HUES6 (cell line): Measurements from ENCODE around the gene SEMA3B.
"Not testable (repeated sequence)": the region's sequence is repeated elsewhere in the genome, so short reads cannot be mapped to it uniquely, and the experiment has no call there.

Experiments
- H3K27ac ChIP-seq: 2 replicates; pipeline ENCODE4 v1.7.0; 2013; ENCODE audit warnings: low read depth, mild to moderate bottlenecking, low read length, inconsistent platforms
- H3K27me3 ChIP-seq: 2 replicates; pipeline ENCODE4 v1.6.1; 2013; ENCODE audit warnings: low read length; ENCODE audit not compliant: control insufficient read depth, insufficient read depth
- H3K36me3 ChIP-seq: 2 replicates; pipeline ENCODE4 v1.6.1; 2013; ENCODE audit warnings: low read length; ENCODE audit not compliant: control insufficient read depth, insufficient read depth
- H3K4me1 ChIP-seq: 2 replicates; pipeline ENCODE4 v1.6.1; 2013; ENCODE audit warnings: low read length; ENCODE audit not compliant: control insufficient read depth, insufficient read depth
- H3K4me3 ChIP-seq: 2 replicates; pipeline ENCODE4 v1.5.1; 2013; ENCODE audit warnings: low read depth, low read length
- H3K9ac ChIP-seq: one replicate; pipeline ENCODE4 v1.6.1; 2013; ENCODE audit warnings: mild to moderate bottlenecking, low read length
- H3K9me3 ChIP-seq: 2 replicates; pipeline ENCODE4 v1.6.1; 2013; ENCODE audit warnings: low read depth, low read length; ENCODE audit not compliant: control insufficient read depth, insufficient read depth

Gene SEMA3B

DNA sequence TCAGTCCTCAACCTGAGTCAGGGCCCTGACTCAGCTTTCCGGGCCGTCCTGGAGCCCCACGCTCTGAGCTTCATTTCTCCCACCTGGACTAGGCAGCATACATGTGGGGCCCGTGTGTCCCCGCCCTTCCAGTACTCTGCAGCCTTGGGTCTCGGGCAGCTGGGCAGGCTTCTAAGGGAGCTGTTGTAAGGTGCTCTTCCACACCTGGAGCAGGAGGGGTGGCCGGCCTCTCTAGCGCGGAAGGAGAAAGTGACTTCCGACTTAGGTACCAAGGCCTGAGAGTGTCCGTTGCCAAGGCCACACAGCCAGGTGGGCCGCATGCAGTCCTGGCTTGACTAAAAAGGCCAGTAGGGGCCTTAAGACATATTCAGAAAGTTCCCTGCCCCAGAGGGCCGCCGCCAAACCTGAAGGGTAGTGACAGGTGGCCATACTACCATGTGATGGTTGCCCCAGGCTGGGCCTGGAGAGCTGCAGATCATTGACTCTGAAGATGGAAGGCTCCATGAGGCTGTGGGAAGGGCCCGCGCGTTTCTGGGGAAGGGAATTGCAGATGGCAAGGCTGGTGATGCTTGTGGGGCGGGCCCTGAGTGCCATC is 9.4 kb upstream of the SEMA3B start:
- peak overlapping the region; percentile 49 for H3K9ac ChIP-seq
- no peaks in the 10 kb centered on the region for H3K9me3 ChIP-seq
- peaks cover 35% of the 10 kb centered on the region for H3K36me3 ChIP-seq
- peak overlapping the region; percentile 3; the same call in 1 of the 2 replicates for H3K27ac ChIP-seq
- H3K27me3 ChIP-seq, result no peaks in the 10 kb centered on the region
- peak overlapping the region; percentile 41; the same call in 1 of the 2 replicates for H3K4me3 ChIP-seq
- peaks cover 34% of the 10 kb centered on the region for H3K4me1 ChIP-seq

DNA sequence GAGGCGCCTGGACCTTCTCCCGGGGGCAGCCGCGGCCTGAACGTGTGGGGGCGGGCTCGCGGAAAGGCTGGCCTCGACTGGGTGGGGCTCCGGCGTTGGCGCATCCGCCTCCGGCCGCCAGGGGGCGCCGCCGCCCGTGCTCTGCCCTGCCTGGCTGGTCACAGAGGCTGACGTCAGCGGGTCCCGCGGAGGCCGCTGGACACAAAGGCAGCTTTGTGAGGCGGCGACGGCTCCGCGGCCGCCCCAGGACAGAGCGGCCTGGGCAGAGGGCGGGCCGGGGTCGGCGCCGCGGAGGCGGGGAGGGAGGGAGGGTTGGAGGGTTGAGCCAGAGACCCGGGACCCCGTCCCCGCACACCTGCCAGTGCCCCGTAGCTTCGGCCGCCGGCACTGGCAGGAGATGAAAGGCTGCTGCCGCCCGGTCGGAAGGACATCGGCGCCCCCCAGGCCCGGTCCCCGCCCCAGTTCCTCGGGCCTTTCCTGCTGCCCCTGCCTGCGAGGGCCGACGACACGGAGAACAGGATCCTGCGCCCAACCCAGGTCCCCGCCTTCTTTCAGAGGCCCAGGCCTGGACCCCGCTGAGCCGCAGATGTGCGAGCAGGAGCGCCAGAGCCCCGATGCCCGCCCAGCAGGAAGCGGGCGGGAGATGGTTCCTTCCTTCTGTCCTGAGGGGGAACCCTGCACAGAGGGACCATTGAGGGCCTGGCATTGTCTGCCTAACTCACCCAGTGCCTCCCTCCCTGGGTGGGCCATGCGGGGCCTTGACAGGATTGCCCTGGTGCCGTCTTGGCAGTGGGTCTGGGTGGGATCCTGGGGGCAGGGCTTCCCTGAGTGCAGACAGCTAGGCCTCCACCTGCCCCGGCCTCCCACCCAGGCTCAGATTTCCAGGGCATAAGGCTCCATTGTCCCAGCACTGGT is 8.7 kb upstream of the SEMA3B start:
- Histone ChIP-seq H3K9me3 (no peaks in the 10 kb centered on the region), H3K27me3 (no peaks in the 10 kb centered on the region), H3K36me3 (peaks cover 27% of the 10 kb centered on the region), H3K27ac (peak overlapping the region; percentile 93), H3K4me1 (peaks cover 36% of the 10 kb centered on the region), H3K9ac (peak overlapping the region; percentile 81), H3K4me3 (peak overlapping the region; percentile 51)

DNA sequence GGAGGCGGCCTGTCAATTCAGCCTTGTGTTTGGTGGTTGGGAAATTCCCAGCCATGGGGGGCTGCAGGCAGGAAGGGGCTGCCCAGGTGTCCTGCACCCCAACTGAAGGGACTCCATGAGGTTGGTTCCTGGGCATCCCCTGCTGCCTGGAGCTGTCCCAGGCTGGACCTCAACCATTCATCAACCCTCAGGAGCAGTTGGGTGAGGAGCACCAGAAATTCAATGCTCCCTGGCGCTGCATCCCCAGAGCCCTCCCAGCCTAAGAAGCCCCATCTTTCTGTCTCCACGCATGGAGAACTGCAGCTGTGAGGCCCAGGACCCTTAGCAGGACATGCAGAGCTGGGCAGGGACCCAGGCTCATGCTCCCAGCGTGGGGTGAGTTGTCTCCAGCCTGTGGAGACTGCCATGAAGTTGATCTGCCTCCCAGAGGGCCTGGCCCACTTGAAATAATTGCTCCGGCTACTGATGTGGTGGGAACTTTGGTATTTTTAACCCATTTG is 8.0 kb upstream of the SEMA3B start:
- Histone ChIP-seq H3K27ac (peak overlapping the region; percentile 93; the same call in 1 of the 2 replicates), H3K4me3 (peak overlapping the region; percentile 51), H3K4me1 (peaks cover 44% of the 10 kb centered on the region)

DNA sequence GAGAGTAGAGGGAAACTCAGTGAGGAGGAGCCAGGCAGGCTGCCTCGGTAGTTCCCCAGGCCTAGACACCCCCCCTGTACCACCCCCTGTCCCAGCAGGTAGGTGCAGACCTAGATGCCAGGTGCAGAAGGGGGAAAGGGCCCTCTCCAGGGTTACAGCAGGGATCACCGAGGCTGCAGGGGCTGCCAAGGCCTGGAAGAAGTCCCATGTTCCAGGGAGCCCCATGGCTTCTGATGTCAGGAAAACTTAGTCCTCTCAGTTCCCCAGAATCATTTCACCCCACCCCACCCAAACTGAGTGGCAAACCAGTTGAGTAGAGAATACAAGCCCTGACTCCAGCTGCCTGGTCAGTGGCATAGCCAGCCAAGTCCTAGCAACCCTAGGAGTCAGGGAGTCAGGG is 7.4 kb upstream of the SEMA3B start:
- H3K27ac ChIP-seq, result no peak overlapping the region; the same call in 1 of the 2 replicates
- H3K36me3 ChIP-seq, result peaks cover 19% of the 10 kb centered on the region
- peaks cover 49% of the 10 kb centered on the region for H3K4me1 ChIP-seq
- H3K9ac ChIP-seq, result no peak overlapping the region
- H3K9me3 ChIP-seq, result no peaks in the 10 kb centered on the region
- H3K4me3 ChIP-seq, result no peak overlapping the region
- no peaks in the 10 kb centered on the region for H3K27me3 ChIP-seq

More for the DNA sequence above, 8.0 kb upstream of the SEMA3B start:
- Histone ChIP-seq H3K9ac (peak overlapping the region; percentile 81), H3K9me3 (no peaks in the 10 kb centered on the region), H3K27me3 (no peaks in the 10 kb centered on the region), H3K36me3 (peaks cover 24% of the 10 kb centered on the region)

DNA sequence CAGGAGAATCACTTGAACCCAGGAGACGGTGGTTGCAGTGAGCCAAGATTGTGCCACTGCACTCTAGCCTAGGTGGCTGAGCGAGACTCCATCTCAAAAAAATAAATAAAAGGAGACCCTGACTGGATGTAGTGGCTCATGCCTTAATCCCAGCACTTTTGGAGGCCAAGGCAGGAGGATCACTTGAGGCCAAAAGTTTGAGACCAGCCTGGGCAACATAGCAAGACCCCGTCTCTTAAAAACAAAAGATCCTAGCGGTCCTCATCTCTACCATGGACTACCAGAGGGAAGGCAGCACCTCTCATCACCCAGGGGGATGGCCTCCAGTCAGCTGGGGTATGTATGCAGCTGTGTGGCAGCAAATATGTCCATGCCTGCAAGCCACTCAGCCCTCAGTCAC is 6.7 kb upstream of the SEMA3B start:
- peaks cover 56% of the 10 kb centered on the region for H3K4me1 ChIP-seq
- not testable (repeated sequence) for H3K27ac ChIP-seq, H3K9ac ChIP-seq

DNA sequence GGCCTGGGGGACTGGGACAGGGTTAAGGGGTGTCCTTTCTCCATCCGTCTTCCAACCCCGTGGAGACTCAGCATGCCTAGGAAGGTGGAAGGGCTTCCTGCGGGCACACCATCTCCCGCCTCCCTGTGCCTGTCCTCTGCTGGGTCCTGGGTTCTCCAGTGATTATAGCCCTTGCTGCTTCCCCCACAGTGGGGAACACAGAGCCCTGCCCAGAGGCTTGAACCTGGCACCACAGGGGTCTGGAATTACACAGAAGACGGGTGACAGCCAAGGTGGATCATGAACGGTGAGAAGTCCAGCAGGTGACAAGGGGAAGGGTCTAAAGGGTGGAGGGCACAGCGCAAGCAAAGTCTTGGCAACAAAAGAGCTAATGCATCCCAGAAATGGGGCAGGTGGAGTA is 6.2 kb upstream of the SEMA3B start:
- Histone ChIP-seq H3K27me3 (no peaks in the 10 kb centered on the region), H3K4me1 (peaks cover 61% of the 10 kb centered on the region), H3K9ac (no peak overlapping the region), H3K9me3 (no peaks in the 10 kb centered on the region), H3K27ac (no peak overlapping the region), H3K4me3 (no peak overlapping the region), H3K36me3 (peaks cover 7% of the 10 kb centered on the region)

More for the DNA sequence above, 6.7 kb upstream of the SEMA3B start:
- H3K9me3 ChIP-seq, H3K4me3 ChIP-seq, H3K27me3 ChIP-seq: not testable (repeated sequence)
- peaks cover 12% of the 10 kb centered on the region for H3K36me3 ChIP-seq

DNA sequence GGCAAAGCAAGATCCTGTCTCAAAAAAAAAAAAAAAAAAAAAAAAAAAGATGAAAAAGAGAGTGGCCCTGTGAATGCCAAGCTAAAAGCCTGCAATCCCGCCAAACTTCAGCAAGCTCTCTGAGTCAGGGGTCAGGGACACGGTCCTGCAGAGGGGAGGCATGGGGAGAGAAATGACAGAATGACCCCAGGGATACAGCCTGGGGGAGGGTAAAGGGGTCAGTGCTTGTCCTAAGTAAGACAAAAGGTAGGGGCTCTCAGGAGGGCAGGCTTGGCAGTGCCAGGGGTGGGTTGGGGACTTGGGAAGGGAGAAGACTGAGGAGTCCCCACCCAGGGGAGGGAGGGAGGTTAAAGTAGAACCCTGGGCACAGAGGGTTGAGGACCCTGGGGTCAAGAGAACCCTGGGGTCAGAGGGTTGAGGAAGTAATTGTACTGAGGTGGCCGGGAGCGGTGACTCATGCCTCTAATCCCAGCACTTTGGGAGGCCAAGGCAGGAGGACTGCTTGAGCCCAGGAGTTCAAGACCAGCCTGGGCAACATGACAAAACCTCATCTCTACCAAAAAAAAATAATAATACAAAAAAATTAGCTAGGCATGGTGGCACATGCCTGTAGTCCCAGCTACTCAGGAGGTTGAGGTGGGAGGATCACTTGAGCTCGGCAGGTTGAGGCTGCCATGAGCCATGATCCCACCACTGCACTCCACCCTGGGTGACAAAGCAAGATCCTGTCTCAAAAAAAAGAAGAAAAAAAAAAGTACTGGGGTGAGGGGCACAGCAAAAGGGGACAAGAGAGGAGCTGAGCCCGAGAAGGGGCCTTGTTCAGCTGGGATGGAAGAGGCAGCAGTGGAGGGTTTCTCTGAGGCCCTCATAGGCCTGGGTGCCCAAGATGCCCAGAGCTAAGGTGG is 5.2 kb upstream of the SEMA3B start:
- H3K4me1 ChIP-seq, result peaks cover 71% of the 10 kb centered on the region
- H3K36me3 ChIP-seq, result no peaks in the 10 kb centered on the region
- H3K27ac ChIP-seq, result peak overlapping the region; percentile 67; the same call in 1 of the 2 replicates
- no peaks in the 10 kb centered on the region for H3K27me3 ChIP-seq
- peak overlapping the region; percentile 32; the same call in 1 of the 2 replicates for H3K4me3 ChIP-seq
- peak overlapping the region; percentile 64 for H3K9ac ChIP-seq
- H3K9me3 ChIP-seq, result no peaks in the 10 kb centered on the region

DNA sequence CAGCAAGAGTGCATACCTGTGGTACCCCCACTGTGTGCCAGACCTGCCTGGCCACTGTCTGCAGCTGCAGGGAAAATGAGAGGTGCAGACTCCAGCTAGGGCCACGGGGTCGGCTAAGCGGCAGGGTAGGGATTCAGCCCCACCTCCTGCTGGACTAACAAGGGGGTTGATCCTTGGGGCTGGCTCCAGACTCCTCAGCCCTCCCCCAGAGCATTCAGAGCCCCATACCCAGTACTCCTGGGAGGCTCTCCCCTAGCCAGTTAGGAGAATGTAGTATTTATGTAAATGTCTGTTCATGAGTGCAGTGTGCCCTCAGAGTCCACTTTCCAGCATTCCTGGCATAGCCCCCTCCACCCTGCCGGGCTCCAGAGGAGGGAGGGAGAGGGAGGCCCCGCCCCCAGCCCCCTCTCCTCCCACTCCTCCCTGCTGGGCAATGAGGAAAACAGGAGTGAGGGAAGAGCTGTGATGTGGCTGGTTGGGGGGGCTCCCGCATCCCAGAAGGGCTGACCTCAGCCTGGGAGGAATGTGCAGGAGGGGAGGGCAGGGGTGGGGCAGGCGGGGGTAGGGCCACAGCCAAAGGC is 4.5 kb upstream of the SEMA3B start:
- Histone ChIP-seq H3K36me3 (no peaks in the 10 kb centered on the region), H3K9me3 (no peaks in the 10 kb centered on the region), H3K4me1 (peaks cover 74% of the 10 kb centered on the region), H3K9ac (peak overlapping the region; percentile 64), H3K27ac (peak overlapping the region; percentile 85; the same call in 1 of the 2 replicates), H3K27me3 (no peaks in the 10 kb centered on the region), H3K4me3 (peak overlapping the region; percentile 32)

DNA sequence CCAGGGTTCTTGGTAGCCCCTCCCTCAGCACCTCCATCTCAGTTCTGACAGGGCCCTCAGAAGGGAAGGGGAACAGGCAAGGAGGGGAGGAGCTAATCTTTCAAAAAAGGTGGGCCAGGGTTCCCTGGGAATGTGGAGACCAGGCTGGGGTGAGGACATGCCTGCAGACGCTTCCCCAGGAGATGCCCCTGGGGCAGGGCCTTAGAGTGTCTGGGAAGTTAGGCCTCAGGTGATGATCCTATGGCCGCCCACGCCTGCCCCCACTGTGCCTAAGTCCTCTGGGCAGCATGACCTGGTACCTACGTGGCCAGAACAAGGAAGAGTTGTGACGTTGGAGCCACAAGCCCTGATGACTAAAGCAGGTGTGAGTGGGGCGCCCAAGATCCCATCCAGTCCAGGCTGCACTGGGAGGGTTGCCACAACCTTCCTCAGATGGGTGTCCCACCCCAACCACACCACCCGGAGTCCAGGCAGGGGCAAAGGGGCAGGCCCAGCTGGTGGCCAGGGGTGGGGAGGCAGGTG is 3.9 kb upstream of the SEMA3B start:
- Histone ChIP-seq H3K4me1 (peaks cover 75% of the 10 kb centered on the region), H3K9me3 (no peaks in the 10 kb centered on the region), H3K27me3 (no peaks in the 10 kb centered on the region), H3K27ac (peak overlapping the region; percentile 85), H3K36me3 (no peaks in the 10 kb centered on the region), H3K4me3 (0 out of 2 replicates have a peak overlapping the region, but pooled peaks have one; percentile 3), H3K9ac (peak overlapping the region; percentile 41)

DNA sequence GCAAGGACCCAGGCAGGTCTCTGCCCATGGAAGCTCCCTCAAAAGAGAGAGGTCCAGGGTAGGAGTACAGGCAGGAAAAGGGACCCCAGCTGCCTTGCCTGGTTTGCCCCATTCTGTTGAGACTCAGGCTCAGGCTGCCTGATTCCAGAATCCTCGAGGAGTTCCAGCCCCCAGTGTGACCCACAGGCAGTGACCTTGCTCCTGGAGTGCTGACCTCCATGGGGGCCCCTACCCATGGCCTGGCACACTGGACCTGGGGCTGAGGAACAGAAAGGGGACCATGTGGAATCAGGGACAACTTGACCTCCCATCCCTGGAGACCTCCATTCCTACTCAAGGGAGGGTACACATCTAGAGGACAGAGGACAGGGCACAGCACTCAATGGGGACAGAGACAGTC is 3.4 kb upstream of the SEMA3B start:
- Histone ChIP-seq H3K4me3 (no peak overlapping the region), H3K27me3 (no peaks in the 10 kb centered on the region), H3K36me3 (no peaks in the 10 kb centered on the region), H3K27ac (peak overlapping the region; percentile 85), H3K4me1 (peaks cover 73% of the 10 kb centered on the region), H3K9ac (peak overlapping the region; percentile 41), H3K9me3 (no peaks in the 10 kb centered on the region)
